Endothelial cell of umbilical vein (primary cell): Measurements from ENCODE around the gene KMT5C. TPM values are rescaled to one million over a fixed set of nuclear protein-coding genes. Genes with fewer than 3 reads are reported as not detected.

Experiments used
- BruUV-seq: library from RNA; stranded (reverse); fragments of 400-500 nt; replicated peaks from 2 replicates; lab custom pipeline; 2021; lab: Mats Ljungman, UMichigan
- CTCF ChIA-PET: fragments of 300-600, 350-600 bp; sonication (Branson Sonifier 250); formaldehyde crosslinking; loops from one replicate; lab custom pipeline; 2021; ENCODE audit warnings: antibody characterized with exemption, inconsistent platforms; lab: Charles Lee
- POLR2A ChIA-PET: fragments of 300-600, 350-600 bp; sonication (Branson Sonifier 250); formaldehyde crosslinking; loops from one replicate; lab custom pipeline; 2021; ENCODE audit warnings: antibody characterized with exemption, inconsistent platforms; lab: Charles Lee
- DNase-seq: peaks from one replicate; pipeline ENCODE4 v3.0.0-alpha.2; 2011; ENCODE audit warnings: low read depth, low spot score
- FAIRE-seq: peaks from 2 replicates; lab custom pipeline; 2011; peaks lifted over from hg19 to GRCh38; lab: Jason Lieb, UNC
- H2AFZ ChIP-seq: 2 replicates; pipeline ENCODE4 v1.6.0; 2012; ENCODE audit warnings: low read depth, low read length, control low read depth, inconsistent platforms
- H3K27ac ChIP-seq: 2 replicates; pipeline ENCODE4 v1.5.1; 2011; ENCODE audit warnings: low read depth, mild to moderate bottlenecking, control low read depth, low read length, moderate library complexity; ENCODE audit not compliant: insufficient read depth
- H3K27me3 ChIP-seq, 2 experiments: 2 replicates each; pipeline versions ENCODE4 v1.6.0 to v1.6.1; 2011; ENCODE audit warnings: low read length in 2 of 2, mixed read lengths in 1 of 2; ENCODE audit not compliant: control insufficient read depth in 2 of 2, insufficient read depth in 2 of 2
- H3K36me3 ChIP-seq, 2 experiments: 2 replicates in 1 of 2; 3 replicates in 1 of 2; pipeline ENCODE4 v1.5.1; 2011; ENCODE audit warnings: low read length in 2 of 2, mild to moderate bottlenecking in 1 of 2, moderate library complexity in 1 of 2; ENCODE audit not compliant: control insufficient read depth in 2 of 2, insufficient read depth in 2 of 2; ENCODE audit errors: extremely low read depth in 1 of 2
- H3K4me1 ChIP-seq: 3 replicates; pipeline ENCODE4 v1.5.1; 2011; ENCODE audit warnings: mild to moderate bottlenecking, low read length; ENCODE audit not compliant: control insufficient read depth, insufficient read depth; ENCODE audit errors: extremely low read depth
- H3K4me2 ChIP-seq: 2 replicates; pipeline ENCODE4 v1.6.1; 2011; ENCODE audit warnings: low read length, control low read depth, mixed read lengths; ENCODE audit not compliant: insufficient read depth
- H3K4me3 ChIP-seq, 3 experiments: fragments of 200-600 bp in 1 of 3; sonication (generic), shearing (Covaris generic) in 1 of 3; replicated peaks in 1 of 3; 2 replicates each; pipeline ENCODE4 v1.5.1; 2011 to 2016; ENCODE audit warnings: control low read depth in 3 of 3, low read length in 3 of 3, mild to moderate bottlenecking in 2 of 3, inconsistent platforms in 1 of 3, low read depth in 1 of 3, moderate library complexity in 1 of 3; ENCODE audit not compliant: insufficient read depth in 1 of 3
- H3K79me2 ChIP-seq: 2 replicates; pipeline ENCODE4 v1.6.0; 2012; ENCODE audit warnings: low read length, inconsistent platforms; ENCODE audit not compliant: control insufficient read depth, insufficient read depth
- H3K9ac ChIP-seq: replicated peaks from 2 replicates; pipeline ENCODE3; 2011; ENCODE audit warnings: low read length, control low read depth; ENCODE audit not compliant: insufficient read depth; ENCODE audit errors: extremely low read depth
- H3K9me1 ChIP-seq: replicated peaks from 3 replicates; pipeline ENCODE4 v1.6.0; 2011; ENCODE audit warnings: mild to moderate bottlenecking, low read length; ENCODE audit not compliant: control insufficient read depth, insufficient read depth; ENCODE audit errors: extremely low read depth
- H3K9me3 ChIP-seq: replicated peaks from 2 replicates; pipeline ENCODE4 v1.5.1; 2012; ENCODE audit warnings: low read length, inconsistent platforms; ENCODE audit not compliant: control insufficient read depth, insufficient read depth
- H4K20me1 ChIP-seq: replicated peaks from 2 replicates; pipeline ENCODE3; 2011; ENCODE audit warnings: mild to moderate bottlenecking, low read length; ENCODE audit not compliant: control insufficient read depth, insufficient read depth; ENCODE audit errors: extremely low read depth
- EZH2 ChIP-seq: IDR thresholded peaks from 2 replicates; pipeline ENCODE4 v1.6.1; 2012; ENCODE audit warnings: borderline replicate concordance, low read depth, mild to moderate bottlenecking, moderate library complexity, low read length, inconsistent platforms; ENCODE audit not compliant: severe bottlenecking
- FOS ChIP-seq: IDR thresholded peaks from 2 replicates; pipeline ENCODE4 v1.6.1; 2011; ENCODE audit warnings: mild to moderate bottlenecking, low read length, moderate library complexity, borderline replicate concordance; ENCODE audit not compliant: insufficient read depth
- JUN ChIP-seq: IDR thresholded peaks from 2 replicates; pipeline ENCODE4 v1.6.1; 2011; ENCODE audit warnings: borderline replicate concordance, low read depth; ENCODE audit not compliant: insufficient read length, insufficient read depth
- MAX ChIP-seq: IDR thresholded peaks from 2 replicates; pipeline ENCODE4 v1.6.1; 2011; ENCODE audit not compliant: insufficient read depth, insufficient read length
- MYC ChIP-seq: IDR thresholded peaks from one replicate; pipeline ENCODE4 v1.6.1; 2011; ENCODE audit warnings: mild to moderate bottlenecking, low read depth, low read length
- POLR2A ChIP-seq: IDR thresholded peaks from 2 replicates; pipeline ENCODE4 v1.6.1; 2012; ENCODE audit warnings: low read depth, mild to moderate bottlenecking, control low read depth, low read length
- POLR2AphosphoS5 ChIP-seq: IDR thresholded peaks from 2 replicates; pipeline ENCODE4 v1.6.1; 2012; ENCODE audit warnings: low read depth, mild to moderate bottlenecking, control low read depth, low read length, moderate library complexity; ENCODE audit not compliant: insufficient read depth
- dilution Hi-C: fragments of 300-500 bp; cut with MboI; formaldehyde crosslinking; loops from one replicate; pipeline ENCODE4 v1.15.0; 2019; ENCODE audit warnings: low sequenced_read_pairs; ENCODE audit not compliant: extremely low pct_ligation_motif_present
- intact Hi-C: fragments of 100-400 bp; cut with micrococcal nuclease; formaldehyde crosslinking; loops from one replicate; pipeline ENCODE4 v1.10.0; 2022
- polyA plus RNA-seq, 4 experiments: library from polyadenylated mRNA; depleted of rRNA in 3 of 4; stranded (reverse) in 3 of 4; unstranded in 1 of 4; fragments of >200 nt; gene quantifications; 2 replicates each; pipeline versions ENCODE4 v1.2.1 to v1.2.3, GENCODE V29; 2011 to 2012; ENCODE audit warnings: missing spikeins in 1 of 4
- total RNA-seq: library from RNA; stranded (reverse); gene quantifications from 2 replicates; pipeline ENCODE4 v1.2.3, GENCODE V29; 2021
- TF ChIP-seq, protein P1 (sequence below), 2 donors: IDR thresholded peaks; 1 replicate in 1 of 2; 2 replicates in 1 of 2; pipeline ENCODE4 v1.5.1; 2011; ENCODE audit warnings: low read length in 2 of 2, mild to moderate bottlenecking in 2 of 2, moderate library complexity in 2 of 2, control low read depth in 1 of 2, inconsistent platforms in 1 of 2, low read depth in 1 of 2; ENCODE audit not compliant: insufficient read depth in 1 of 2; ENCODE audit errors: extremely low read depth in 1 of 2

Gene KMT5C
- total and polyA plus RNA-seq, 2 donors (not counting 3 experiments of a cell fraction or from before 2014, with no cell fraction given): 7.2 to 13.5 TPM

- no TSS peak for BruUV-seq
- no peak within 1 kb of the TSS for H3K4me2 ChIP-seq
- DNase-seq (no peak), FAIRE-seq (no peak)
- no peaks in the 10 kb centered on the region for H3K9me1 ChIP-seq
- H3K4me3 ChIP-seq: no peak within 1 kb of the TSS
- H3K36me3 ChIP-seq: no peaks in the 10 kb centered on the region
- intact Hi-C loops (no loop called here), dilution Hi-C loops (no loop called here)
- H2AFZ ChIP-seq: no peak within 1 kb of the TSS
- no peaks in the 10 kb centered on the region for H3K79me2 ChIP-seq
- CTCF ChIA-PET: interaction anchor here (1.4 kb wide), 1 partner anchor 7 kb away, joined by 5 read pairs; the partner anchor contains the start of gene TMEM238
- TF ChIP-seq POLR2A (no peak), MYC (no peak), MAX (no peak), EZH2 (no peak), POLR2AphosphoS5 (no peak), JUN (no peak), FOS (no peak)
- TF ChIP-seq, protein P1, sequence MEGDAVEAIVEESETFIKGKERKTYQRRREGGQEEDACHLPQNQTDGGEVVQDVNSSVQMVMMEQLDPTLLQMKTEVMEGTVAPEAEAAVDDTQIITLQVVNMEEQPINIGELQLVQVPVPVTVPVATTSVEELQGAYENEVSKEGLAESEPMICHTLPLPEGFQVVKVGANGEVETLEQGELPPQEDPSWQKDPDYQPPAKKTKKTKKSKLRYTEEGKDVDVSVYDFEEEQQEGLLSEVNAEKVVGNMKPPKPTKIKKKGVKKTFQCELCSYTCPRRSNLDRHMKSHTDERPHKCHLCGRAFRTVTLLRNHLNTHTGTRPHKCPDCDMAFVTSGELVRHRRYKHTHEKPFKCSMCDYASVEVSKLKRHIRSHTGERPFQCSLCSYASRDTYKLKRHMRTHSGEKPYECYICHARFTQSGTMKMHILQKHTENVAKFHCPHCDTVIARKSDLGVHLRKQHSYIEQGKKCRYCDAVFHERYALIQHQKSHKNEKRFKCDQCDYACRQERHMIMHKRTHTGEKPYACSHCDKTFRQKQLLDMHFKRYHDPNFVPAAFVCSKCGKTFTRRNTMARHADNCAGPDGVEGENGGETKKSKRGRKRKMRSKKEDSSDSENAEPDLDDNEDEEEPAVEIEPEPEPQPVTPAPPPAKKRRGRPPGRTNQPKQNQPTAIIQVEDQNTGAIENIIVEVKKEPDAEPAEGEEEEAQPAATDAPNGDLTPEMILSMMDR (IDR thresholded peaks at IDR 0.05; ENCODE audit: extremely low read depth in 1 of 2, insufficient read depth in 1 of 2, low read depth in 1 of 2, low read length in 2 of 2): no peak
- H3K27ac ChIP-seq: no peak within 1 kb of the TSS
- H3K9me3 ChIP-seq: no peaks in the 10 kb centered on the region
- no peaks in the 10 kb centered on the region for H3K4me1 ChIP-seq
- no peaks in the 10 kb centered on the region for H4K20me1 ChIP-seq
- POLR2A ChIA-PET: no interaction called here
- peaks cover 12 to 17% of the 10 kb centered on the region in 2 experiments for H3K27me3 ChIP-seq
- no peak within 1 kb of the TSS for H3K9ac ChIP-seq
Measured at GRCh38 chr19:55376241-55376933, 36.7 kb downstream of the KMT5C start, which contains the start of gene TMEM190. Gene TMEM190 (plus strand): TSS chr19:55376826. CDS start chr19:55376854, 28 bp downstream.
